ENCODE results near the gene SNRK. TPM values are rescaled to one million over a fixed set of nuclear protein-coding genes. Genes with fewer than 3 reads are reported as not detected.

SNRK gene
- polyA plus RNA-seq, 1 donor: 39.6 TPM

GRCh38 chr3:43316783-43317460, 30.6 kb downstream of the SNRK start:
- no peak for DNase-seq

- peak; percentile 17 for DNase-seq
These were observed 31.3 kb downstream of the SNRK start for GRCh38 chr3:43317461-43318316.

- DNase-seq: no peak
These were observed 33.0 kb downstream of the SNRK start for GRCh38 chr3:43319376-43319775.

- DNase-seq: no peak
These were observed 33.5 kb downstream of the SNRK start for GRCh38 chr3:43319794-43320193.

GRCh38 chr3:43320288-43320687, 33.9 kb downstream of the SNRK start:
- DNase-seq: no peak

GRCh38 chr3:43323541-43323940, 37.2 kb downstream of the SNRK start:
- DNase-seq: no peak

- peak; percentile 18 for DNase-seq
These were observed 40.7 kb downstream of the SNRK start for GRCh38 chr3:43326891-43327581.

GRCh38 chr3:43327582-43327979, 41.2 kb downstream of the SNRK start:
- DNase-seq: no peak

- DNase-seq: no peak
These were observed 42.3 kb downstream of the SNRK start for GRCh38 chr3:43328653-43329052.

- DNase-seq: no peak
These were observed 44.6 kb downstream of the SNRK start for GRCh38 chr3:43330981-43331380.

- DNase-seq: no peak
These were observed 45.0 kb downstream of the SNRK start for GRCh38 chr3:43331381-43331780.

GRCh38 chr3:43334976-43335375, 48.6 kb downstream of the SNRK start:
- no peak for DNase-seq

- DNase-seq: no peak
These were observed 49.5 kb downstream of the SNRK start for GRCh38 chr3:43335799-43336198.

- DNase-seq: no peak
These were observed 52.0 kb downstream of the SNRK start for GRCh38 chr3:43338295-43338694.

- no peak for DNase-seq
These were observed 54.1 kb downstream of the SNRK start for GRCh38 chr3:43340403-43340802.

GRCh38 chr3:43341788-43342187, 55.4 kb downstream of the SNRK start:
- no peak for DNase-seq

GRCh38 chr3:43343185-43343584, 56.8 kb downstream of the SNRK start:
- no peak for DNase-seq

- no peak for DNase-seq
These were observed 57.5 kb downstream of the SNRK start for GRCh38 chr3:43343815-43344214.

GRCh38 chr3:43344520-43344919, 58.2 kb downstream of the SNRK start:
- DNase-seq: no peak

GRCh38 chr3:43345246-43345645, 58.9 kb downstream of the SNRK start:
- no peak for DNase-seq

- DNase-seq: no peak
These were observed 59.5 kb downstream of the SNRK start for GRCh38 chr3:43345877-43346276.

- no peak for DNase-seq
These were observed 60.8 kb downstream of the SNRK start for GRCh38 chr3:43346978-43347749.

GRCh38 chr3:43347774-43348173, 61.4 kb downstream of the SNRK start:
- DNase-seq: no peak

Data from hindlimb muscle (tissue), 1 donor.